IMR-90 (cell line): ENCODE measurements around the gene CXADR. TPM values are rescaled to one million over a fixed set of nuclear protein-coding genes. Genes with fewer than 3 reads are reported as not detected.

ENCODE experiments used
- ATAC-seq: fragments of 200-7000 bp; cut with Tn5 transposase; 2 replicates; pipeline ENCODE4 v1.9.1; 2020; ENCODE audit warnings: low read depth, mild to moderate bottlenecking, moderate library complexity
- BruUV-seq: library from RNA; stranded (reverse); fragments of 400-500 nt; replicated peaks from 2 replicates; lab custom pipeline; 2021; lab: Mats Ljungman, UMichigan
- CTCF ChIA-PET: fragments of 300-600 bp; formaldehyde crosslinking; extraction: SDS; loops from one replicate; lab custom pipeline; 2021; ENCODE audit warnings: antibody characterized with exemption; lab: Yijun Ruan, JAX
- POLR2A ChIA-PET: fragments of 300-600 bp; sonication (Branson Sonifier 250); formaldehyde crosslinking; loops from one replicate; lab custom pipeline; 2022; ENCODE audit warnings: antibody characterized with exemption; ENCODE audit not compliant: unreplicated experiment; lab: Charles Lee
- DNase-seq: peaks from one replicate; pipeline ENCODE4 v3.0.0; 2013
- H2AFZ ChIP-seq: replicated peaks from 2 replicates; pipeline ENCODE3; 2013; ENCODE audit warnings: low read length, mild to moderate bottlenecking; ENCODE audit not compliant: poor library complexity
- H2AK5ac ChIP-seq: 2 replicates; pipeline ENCODE4 v1.6.1; 2013; ENCODE audit warnings: low read depth, low read length, inconsistent platforms
- H2AK9ac ChIP-seq: replicated peaks from 2 replicates; pipeline ENCODE3; 2013; ENCODE audit warnings: mild to moderate bottlenecking, low read depth, low read length, moderate library complexity; ENCODE audit not compliant: poor library complexity
- H2BK120ac ChIP-seq: 2 replicates; pipeline ENCODE4 v1.6.1; 2013; ENCODE audit warnings: low read depth, low read length, inconsistent platforms
- H2BK15ac ChIP-seq: 3 replicates; pipeline ENCODE4 v1.6.1; 2013; ENCODE audit warnings: low read depth, low read length, inconsistent platforms
- H2BK20ac ChIP-seq: 2 replicates; pipeline ENCODE4 v1.6.1; 2013; ENCODE audit warnings: low read depth, mild to moderate bottlenecking, inconsistent platforms, low read length, moderate library complexity
- H2BK5ac ChIP-seq: 2 replicates; pipeline ENCODE4 v1.6.1; 2013; ENCODE audit warnings: mild to moderate bottlenecking, low read depth, low read length, inconsistent platforms; ENCODE audit not compliant: poor library complexity, severe bottlenecking
- H3K14ac ChIP-seq: replicated peaks from 2 replicates; pipeline ENCODE4 v1.6.1; 2013; ENCODE audit warnings: low read depth, low read length, inconsistent platforms
- H3K18ac ChIP-seq: 2 replicates; pipeline ENCODE4 v1.6.1; 2013; ENCODE audit warnings: low read depth, low read length, control low read depth
- H3K23ac ChIP-seq: 2 replicates; pipeline ENCODE4 v1.6.1; 2013; ENCODE audit warnings: low read depth, low read length, inconsistent platforms
- H3K27ac ChIP-seq: 2 replicates; pipeline ENCODE4 v1.5.1; 2013; ENCODE audit warnings: mild to moderate bottlenecking, control low read depth, low read length; ENCODE audit not compliant: insufficient read depth
- H3K27me3 ChIP-seq: 2 replicates; pipeline ENCODE4 v1.6.1; 2013; ENCODE audit warnings: low read length; ENCODE audit not compliant: control insufficient read depth, insufficient read depth
- H3K36me3 ChIP-seq: 2 replicates; pipeline ENCODE4 v1.6.1; 2013; ENCODE audit warnings: low read length, mixed read lengths; ENCODE audit not compliant: control insufficient read depth, insufficient read depth
- H3K4ac ChIP-seq: 2 replicates; pipeline ENCODE4 v1.6.1; 2013; ENCODE audit warnings: low read depth, low read length, inconsistent platforms
- H3K4me1 ChIP-seq: 2 replicates; pipeline ENCODE4 v1.6.1; 2013; ENCODE audit warnings: low read length, mixed read lengths; ENCODE audit not compliant: control insufficient read depth, insufficient read depth
- H3K4me2 ChIP-seq: 2 replicates; pipeline ENCODE4 v1.6.1; 2013; ENCODE audit warnings: low read depth, mild to moderate bottlenecking, control low read depth, low read length, moderate library complexity
- H3K4me3 ChIP-seq: 2 replicates; pipeline ENCODE4 v1.5.1; 2013; ENCODE audit warnings: low read depth, mild to moderate bottlenecking, control low read depth, low read length, moderate library complexity; ENCODE audit not compliant: insufficient read depth
- H3K56ac ChIP-seq: 2 replicates; pipeline ENCODE4 v1.6.1; 2013; ENCODE audit warnings: low read length, inconsistent platforms; ENCODE audit not compliant: insufficient read depth; ENCODE audit errors: extremely low read depth
- H3K79me1 ChIP-seq, 2 experiments: 2 replicates each; pipeline ENCODE4 v1.6.1; 2013; ENCODE audit warnings: low read length in 2 of 2, inconsistent platforms in 1 of 2, low read depth in 1 of 2
- H3K9ac ChIP-seq: 2 replicates; pipeline ENCODE4 v1.6.1; 2013; ENCODE audit warnings: low read depth, low read length, control low read depth
- H3K9me1 ChIP-seq: 2 replicates; pipeline ENCODE4 v1.6.1; 2013; ENCODE audit warnings: low read length, inconsistent platforms; ENCODE audit not compliant: insufficient read depth
- H3K9me3 ChIP-seq: 2 replicates; pipeline ENCODE4 v1.6.1; 2013; ENCODE audit warnings: low read length; ENCODE audit not compliant: control insufficient read depth, insufficient read depth
- H4K20me1 ChIP-seq: 2 replicates; pipeline ENCODE4 v1.6.1; 2013; ENCODE audit warnings: low read length, inconsistent platforms; ENCODE audit not compliant: insufficient read depth
- H4K5ac ChIP-seq: 2 replicates; pipeline ENCODE4 v1.6.1; 2013; ENCODE audit warnings: mild to moderate bottlenecking, low read depth, low read length, control low read depth
- H4K8ac ChIP-seq, 2 experiments: 2 replicates each; pipeline ENCODE4 v1.6.1; 2013; ENCODE audit warnings: low read depth in 2 of 2, low read length in 2 of 2, control low read depth in 1 of 2, inconsistent platforms in 1 of 2
- H4K91ac ChIP-seq: 2 replicates; pipeline ENCODE4 v1.6.1; 2013; ENCODE audit warnings: low read depth, low read length, inconsistent platforms; ENCODE audit not compliant: insufficient read depth
- CEBPB ChIP-seq: IDR thresholded peaks from 2 replicates; pipeline ENCODE4 v1.6.1; 2012; ENCODE audit warnings: low read depth, low read length, improper control_type of control experiment
- CHD1 ChIP-seq: IDR thresholded peaks from 2 replicates; pipeline ENCODE4 v1.6.1; 2012; ENCODE audit warnings: low read depth, low read length, improper control_type of control experiment
- MAZ ChIP-seq: IDR thresholded peaks from 2 replicates; pipeline ENCODE4 v1.6.1; 2012; ENCODE audit warnings: low read depth, mild to moderate bottlenecking, low read length, improper control_type of control experiment, moderate library complexity, borderline replicate concordance
- RFX5 ChIP-seq: IDR thresholded peaks from 2 replicates; pipeline ENCODE4 v1.8.0; 2012; ENCODE audit warnings: low read depth, mild to moderate bottlenecking, low read length, moderate library complexity
- SMC3 ChIP-seq: fragments of 150-350 bp; IDR thresholded peaks from 2 replicates; pipeline ENCODE4 v1.6.1; 2016; ENCODE audit warnings: low read depth, mild to moderate bottlenecking, antibody characterized with exemption, low read length, moderate library complexity
- WGBS, 2 experiments: methylation state at CpG; one replicate each; pipeline versions ENCODE4 v1.1.5 to v1.1.7; 2013; ENCODE audit warnings: missing lambda C conversion rate in 2 of 2; ENCODE audit not compliant: insufficient read length in 1 of 2; ENCODE audit errors: extremely low coverage in 2 of 2; 5-methylcytosine and 5-hydroxymethylcytosine counted together
- dilution Hi-C: fragments of 300-500 bp; cut with HindIII; formaldehyde crosslinking; loops from one replicate; pipeline ENCODE4 v1.14.3; 2018; ENCODE audit warnings: low sequenced_read_pairs; ENCODE audit not compliant: unreplicated experiment
- in situ Hi-C: fragments of 300-500 bp; cut with MboI; formaldehyde crosslinking; loops from 3 replicates; pipeline ENCODE4 v1.14.3; 2019; ENCODE audit warnings: low sequenced_read_pairs, inconsistent platforms, mixed read lengths
- intact Hi-C: fragments of 100-400 bp; cut with micrococcal nuclease; formaldehyde crosslinking; loops from 2 replicates; pipeline ENCODE4 v1.10.0; 2022
- polyA plus RNA-seq, 3 experiments: library from polyadenylated mRNA; depleted of rRNA; stranded (reverse); fragments of >200 nt; gene quantifications; 2 replicates each; pipeline ENCODE4 v1.2.3, GENCODE V29; 2012; ENCODE audit warnings: low replicate concordance in 1 of 3
- total RNA-seq: library from RNA; depleted of rRNA; stranded (reverse); fragments of >200 nt; gene quantifications from 2 replicates; pipeline ENCODE4 v1.2.3, GENCODE V29; 2012

The CXADR gene
- total and polyA plus RNA-seq, 2 of the 4 experiments (the other 2 are of a cell fraction) = 0.21 to 1.1 TPM

DNA sequence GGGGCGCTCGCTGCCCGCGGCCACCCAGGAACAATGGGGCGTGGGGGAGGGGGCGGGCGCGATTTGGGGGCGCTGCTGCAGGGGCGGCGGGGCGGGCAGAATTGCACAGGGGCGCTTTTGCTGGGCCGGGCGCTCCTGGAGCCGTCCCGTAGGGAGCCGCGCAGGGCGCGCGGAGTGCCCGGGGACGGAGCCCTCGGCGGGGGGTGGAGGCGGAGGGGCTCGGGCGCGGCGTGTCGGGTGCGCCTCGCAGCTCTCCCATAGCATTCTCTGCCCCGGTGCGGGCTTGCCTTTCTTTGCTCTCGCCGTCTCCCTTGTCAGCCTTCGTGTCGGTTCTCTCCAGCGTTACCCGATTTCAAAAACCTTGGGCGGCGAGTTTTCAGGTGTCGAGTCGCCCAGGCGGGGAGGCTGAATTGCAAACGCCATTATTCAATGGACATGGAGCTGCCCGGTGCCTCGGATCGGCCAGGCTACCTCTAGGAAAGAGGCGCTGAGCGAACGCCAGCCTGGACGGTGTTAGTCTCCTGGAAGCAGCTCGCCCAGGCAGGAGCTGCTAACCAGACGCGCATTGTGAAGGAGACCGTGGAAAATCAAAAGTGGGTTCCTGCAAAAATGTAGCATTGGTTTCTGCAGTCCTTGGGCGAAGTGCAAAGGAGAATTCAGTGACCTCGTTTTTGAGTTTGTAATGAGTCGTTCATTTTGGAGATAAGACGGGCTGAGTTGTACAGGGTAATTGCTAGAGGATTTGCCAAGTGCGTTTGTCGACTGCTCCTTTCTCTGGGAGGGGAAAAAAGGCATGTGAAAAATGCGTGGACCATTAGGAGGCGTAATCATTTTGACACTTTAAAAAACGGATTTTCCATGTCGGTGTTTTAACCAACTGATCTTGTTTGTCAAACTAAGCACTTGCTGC lies 626 bp downstream of the CXADR start (continued):
- no peak for TF ChIP-seq RFX5
- TF ChIP-seq SMC3 = no peak

DNA sequence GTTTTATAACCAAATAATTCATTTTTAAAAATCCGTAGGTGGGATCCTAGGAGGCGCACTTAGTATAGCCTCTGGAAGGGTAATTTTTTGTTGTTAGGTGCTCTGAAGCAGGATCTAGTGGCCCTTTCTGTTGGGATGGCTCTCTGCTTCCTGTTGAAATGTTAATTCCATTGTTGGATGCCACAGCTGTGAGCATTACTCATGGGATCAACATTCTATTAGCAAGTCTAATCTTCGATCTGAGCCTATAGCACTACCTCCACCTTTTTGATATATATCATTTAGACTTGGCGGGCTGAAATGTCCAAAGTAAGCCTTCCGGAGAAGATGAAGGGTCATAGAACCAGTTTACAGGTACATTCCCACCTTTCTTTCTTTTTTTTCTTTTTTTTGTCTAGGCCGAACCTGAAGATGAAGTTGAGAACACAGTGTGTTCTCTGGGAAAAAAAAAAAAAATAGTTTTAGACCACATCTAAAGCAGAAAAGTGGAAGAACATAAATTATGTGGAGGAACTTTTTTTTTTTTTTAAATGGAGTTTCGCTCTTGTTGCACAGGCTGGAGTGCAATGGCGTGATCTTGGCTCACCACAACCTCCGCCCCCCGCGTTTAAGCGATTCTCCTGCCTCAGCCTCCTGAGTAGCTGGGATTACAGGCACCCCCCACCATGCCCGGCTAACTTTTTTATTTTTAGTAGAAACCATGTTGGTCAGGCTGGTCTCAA lies 1.4 kb downstream of the CXADR start:
- Histone ChIP-seq H3K56ac (no peak overlapping the region), H2BK120ac (no peak overlapping the region), H3K4me3 (no peak overlapping the region), H3K79me1 (no peaks in the 10 kb centered on the region), H2AK5ac (no peak overlapping the region), H4K5ac (no peak overlapping the region), H3K4me1 (peaks cover 3% of the 10 kb centered on the region; the same call in 1 of the 2 replicates), H4K20me1 (no peaks in the 10 kb centered on the region), H3K18ac (no peak overlapping the region), H4K8ac (no peak overlapping the region), H3K9ac (no peak overlapping the region), H2AK9ac (no peak overlapping the region), H3K36me3 (no peaks in the 10 kb centered on the region), H2AFZ (no peak overlapping the region), H3K9me1 (no peaks in the 10 kb centered on the region), H3K4me2 (peak overlapping the region; percentile 74; the same call in 1 of the 2 replicates), H3K14ac (no peak overlapping the region), H2BK5ac (no peak overlapping the region), H3K27me3 (peaks cover 2% of the 10 kb centered on the region; the same call in 1 of the 2 replicates), H2BK20ac (no peak overlapping the region), H3K4ac (no peak overlapping the region), H3K27ac (no peak overlapping the region), H3K23ac (no peak overlapping the region), H4K91ac (no peak overlapping the region), H3K9me3 (no peaks in the 10 kb centered on the region), H2BK15ac (no peak overlapping the region)
- no peak for DNase-seq
- in situ Hi-C loops = no loop called here
- 30% methylated on average over 2 of the region's 13 CpGs; no CpG with 5 or more reads in 1 of the 2 experiments for WGBS, 2 experiments
- ChIA-PET POLR2A (no interaction called here), CTCF (no interaction called here)
- intact Hi-C loops = no loop called here
- dilution Hi-C loops = no loop called here
- TF ChIP-seq SMC3 = no peak
- no peak for TF ChIP-seq CHD1
- TF ChIP-seq CEBPB = no peak
- TF ChIP-seq MAZ = no peak
- TF ChIP-seq RFX5 = no peak
- BruUV-seq = no TSS peak
- ATAC-seq = no peak
